HCEC 1CT (cell line): ENCODE results near the gene ARMC7.
"Not testable (repeated sequence)": the region's sequence is repeated elsewhere in the genome, so short reads cannot be mapped to it uniquely, and the experiment has no call there.

Experiments
- DNase-seq: peaks from one replicate; pipeline ENCODE4 v3.0.0-alpha.2; 2017

The ARMC7 gene

GRCh38 chr17:75102385-75102821 lies 7.4 kb upstream of the ARMC7 start:
- DNase-seq, result no peak

- DNase-seq, result no peak
These were observed 5.9 kb upstream of the ARMC7 start for GRCh38 chr17:75103601-75104554.

- DNase-seq, result no peak
These were observed 4.4 kb upstream of the ARMC7 start for GRCh38 chr17:75105126-75106080.

- no peak for DNase-seq
These were observed 1.6 kb upstream of the ARMC7 start for GRCh38 chr17:75108193-75108592.

DNA sequence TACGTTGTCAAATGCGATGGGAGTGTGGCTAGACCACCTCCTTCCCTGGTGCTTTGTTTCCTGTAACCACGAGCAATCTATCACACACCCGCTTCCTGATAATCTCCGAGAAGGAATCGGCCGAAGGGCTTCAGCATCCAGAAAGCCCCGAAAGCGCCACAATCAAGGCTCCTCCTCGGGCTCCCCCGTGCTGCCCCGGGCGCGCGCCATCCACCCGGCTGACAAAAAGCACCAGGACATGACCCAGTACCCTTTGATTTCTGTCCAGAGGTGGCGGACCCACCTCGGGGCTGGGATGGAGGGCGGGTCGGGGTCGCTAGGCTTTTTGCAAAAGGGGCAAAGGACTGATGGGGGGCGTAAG lies 743 bp upstream of the ARMC7 start:
- no peak for DNase-seq

DNA sequence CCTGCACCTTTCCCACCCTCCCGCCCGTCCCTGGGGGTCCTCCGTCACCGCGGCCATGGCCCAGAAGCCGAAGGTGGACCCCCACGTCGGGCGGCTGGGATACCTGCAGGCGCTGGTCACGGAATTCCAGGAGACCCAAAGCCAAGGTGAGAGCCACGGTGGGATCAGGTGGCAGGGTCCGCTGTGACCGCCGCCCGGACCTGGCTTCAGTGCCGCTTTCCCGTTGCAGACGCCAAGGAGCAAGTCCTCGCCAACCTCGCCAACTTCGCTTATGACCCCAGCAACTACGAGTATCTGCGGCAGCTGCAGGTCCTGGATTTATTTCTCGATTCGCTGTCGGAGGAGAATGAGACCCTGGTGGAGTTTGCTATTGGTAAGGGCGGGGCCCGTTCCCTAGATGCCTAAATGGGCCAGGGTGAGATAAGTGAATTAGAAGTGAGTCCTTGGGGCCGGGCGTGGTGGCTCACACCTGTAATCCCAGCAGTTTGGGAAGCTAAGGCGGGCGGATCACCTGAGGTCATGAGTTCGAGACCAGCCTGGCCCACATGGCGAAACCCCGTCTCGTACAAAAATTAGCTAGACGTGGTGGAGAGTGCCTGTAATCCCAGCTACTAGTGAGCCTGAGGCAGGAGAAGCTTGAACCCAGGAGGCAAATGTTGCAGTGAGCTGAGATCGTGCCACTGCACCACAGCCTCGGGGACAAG lies 617 bp downstream of the ARMC7 start:
- DNase-seq, result no peak

- no peak for DNase-seq
These were observed 2.1 kb downstream of the ARMC7 start for GRCh38 chr17:75111777-75112335.

DNA sequence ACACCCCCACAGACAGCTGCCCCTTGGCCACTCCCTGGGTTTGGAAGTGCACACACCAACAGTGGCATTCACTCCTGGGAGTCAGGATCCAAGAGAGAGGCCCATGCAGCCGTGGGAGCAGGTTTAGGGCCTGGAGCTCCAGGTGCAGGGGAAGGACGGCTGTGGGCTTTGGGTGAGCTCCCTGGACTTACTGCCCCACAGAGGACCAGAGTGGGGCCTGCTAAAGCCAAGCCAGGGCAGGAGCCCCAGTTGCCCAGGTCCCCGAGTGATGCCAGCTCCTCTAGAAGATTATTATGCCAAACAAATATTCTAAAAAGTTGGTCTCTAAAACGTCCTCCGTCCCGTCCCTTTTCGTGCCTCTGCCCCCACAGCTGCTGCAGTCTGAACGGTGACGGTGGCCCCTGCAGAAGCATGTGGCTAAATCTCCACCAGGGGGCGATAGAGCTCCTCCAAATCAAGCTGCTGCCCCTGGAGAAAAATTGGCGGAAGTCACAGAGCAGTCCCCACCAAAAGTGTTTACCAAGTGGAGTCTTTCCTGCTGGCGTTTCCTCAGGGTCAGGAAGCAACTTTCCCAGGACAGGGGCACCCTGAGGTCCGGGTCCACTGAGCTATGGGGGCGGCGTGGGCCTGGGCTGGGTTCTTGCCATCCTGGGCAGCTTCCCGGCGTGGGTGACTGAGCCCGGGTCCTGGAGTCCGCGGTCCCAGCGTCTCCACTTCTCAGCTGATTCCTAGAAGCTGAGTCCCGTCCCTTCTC lies 4.2 kb downstream of the ARMC7 start:
- DNase-seq, result peak; percentile 87

- no peak for DNase-seq
These were observed 5.0 kb downstream of the ARMC7 start for GRCh38 chr17:75114552-75115314.

DNA sequence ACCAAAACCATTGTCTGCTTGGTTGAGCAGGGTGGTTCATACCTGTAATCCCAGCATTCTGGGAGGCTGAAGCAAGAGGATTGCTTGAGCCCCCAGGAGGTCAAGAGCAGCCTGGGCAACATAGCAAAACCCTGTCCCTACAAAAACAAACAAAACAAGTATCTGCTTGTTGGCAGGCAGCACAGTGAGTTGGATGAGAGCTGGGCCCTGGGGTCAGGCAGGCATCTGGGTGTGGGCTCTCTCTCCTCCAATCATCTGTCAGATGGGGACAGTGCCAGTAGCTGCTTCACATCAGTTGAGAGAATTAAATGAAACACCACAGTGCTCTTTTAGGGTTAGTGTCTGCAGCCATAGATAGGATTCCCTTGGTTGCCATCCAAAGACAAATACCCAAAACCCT lies 5.8 kb downstream of the ARMC7 start:
- no peak for DNase-seq

DNA sequence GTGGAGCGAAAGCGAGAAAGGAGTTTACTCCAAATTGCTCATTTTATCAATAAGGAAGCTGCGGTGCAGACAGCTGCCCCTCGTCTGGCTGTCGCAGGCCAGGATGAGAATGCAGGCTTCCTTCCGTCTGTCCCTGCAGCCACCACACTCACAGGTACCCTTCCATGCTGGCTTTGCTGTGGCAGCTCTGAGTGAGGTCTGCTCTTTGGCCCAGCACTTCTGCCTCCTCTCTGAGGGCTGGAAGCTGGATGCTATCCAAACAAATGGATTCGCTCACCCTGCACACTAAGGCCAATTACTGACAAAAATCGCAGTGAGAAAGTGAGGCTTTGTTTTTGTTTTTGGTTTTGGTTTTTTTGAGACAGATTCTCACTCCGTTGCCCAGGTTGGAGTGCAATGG lies 7.0 kb downstream of the ARMC7 start:
- no peak for DNase-seq

DNA sequence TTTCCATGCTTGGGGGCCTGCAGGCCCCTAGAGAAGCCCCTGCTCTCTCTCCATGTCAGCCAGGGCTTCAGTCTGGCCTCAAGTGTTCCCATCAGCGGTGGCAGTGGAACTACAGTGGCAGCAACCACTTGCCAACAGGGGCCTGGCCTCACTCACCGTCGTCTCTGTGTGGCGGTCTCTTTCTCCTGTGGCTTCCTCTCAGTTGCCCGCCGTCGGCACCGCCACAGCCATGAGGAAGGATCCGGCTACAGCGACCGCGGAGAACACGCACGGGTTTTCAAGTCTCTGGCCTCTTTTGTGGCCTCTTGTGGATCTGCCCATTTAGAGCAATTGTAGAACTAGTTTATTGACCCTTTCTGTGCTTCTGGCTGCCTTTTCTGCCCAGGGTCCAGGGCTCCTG lies 8.5 kb downstream of the ARMC7 start:
- no peak for DNase-seq

DNA sequence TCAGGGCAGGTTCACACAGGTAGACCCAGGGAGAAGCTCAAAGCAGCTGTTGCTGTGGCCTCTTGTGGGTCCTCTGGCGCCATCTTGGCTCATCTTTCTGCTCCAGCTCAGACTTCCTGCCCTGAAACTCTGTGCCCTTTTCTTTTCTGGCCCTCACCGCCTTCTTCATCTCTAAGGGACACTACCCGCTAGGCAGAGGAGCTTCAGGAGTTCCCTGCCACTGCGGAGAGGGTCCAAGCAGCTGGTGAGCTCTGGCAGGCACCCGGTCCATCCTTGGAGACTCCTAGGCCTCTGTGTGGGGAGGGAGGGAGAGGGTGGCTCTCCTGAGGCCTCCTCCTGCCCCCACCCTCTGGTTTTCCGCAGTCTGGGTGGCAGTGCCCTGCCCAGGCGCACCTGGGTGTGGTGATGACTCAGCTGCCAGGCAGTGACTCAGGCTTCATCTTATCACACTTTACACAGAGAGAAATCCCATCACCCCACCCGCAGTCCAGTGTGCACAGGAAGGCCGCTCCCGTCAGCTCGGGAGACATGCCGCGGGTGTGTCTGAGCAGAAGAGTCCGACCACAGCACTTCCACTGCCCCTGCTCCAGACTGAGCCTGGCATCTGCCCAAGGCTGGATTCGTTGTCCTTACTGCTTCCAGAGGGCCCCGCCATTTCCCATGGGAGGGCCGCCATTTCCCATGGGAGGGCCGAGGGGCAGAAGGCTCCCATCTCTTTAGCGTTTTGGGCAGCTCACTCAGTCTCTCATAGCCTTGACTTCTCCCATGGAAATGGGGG lies 14.5 kb downstream of the ARMC7 start:
- DNase-seq, result no peak

DNA sequence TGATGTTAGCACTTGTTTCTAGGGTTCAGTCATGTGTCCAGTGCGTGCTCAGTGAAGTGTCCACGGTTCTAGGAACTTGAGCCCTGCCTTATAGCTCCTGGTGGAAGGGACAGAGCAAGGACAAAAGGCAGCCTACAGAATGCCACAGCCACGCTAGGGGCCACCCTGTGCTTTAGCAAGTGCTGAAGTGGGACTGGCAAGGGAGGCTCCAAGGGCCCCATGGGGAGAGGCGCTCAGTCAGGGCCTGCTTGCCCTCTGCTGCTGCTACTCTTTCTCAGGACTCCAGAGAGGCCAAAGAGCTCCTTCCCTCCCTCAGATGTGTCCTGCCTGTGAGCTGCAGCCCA lies 15.0 kb downstream of the ARMC7 start:
- no peak for DNase-seq

- no peak for DNase-seq
These were observed 16.2 kb downstream of the ARMC7 start for GRCh38 chr17:75125984-75126383.

DNA sequence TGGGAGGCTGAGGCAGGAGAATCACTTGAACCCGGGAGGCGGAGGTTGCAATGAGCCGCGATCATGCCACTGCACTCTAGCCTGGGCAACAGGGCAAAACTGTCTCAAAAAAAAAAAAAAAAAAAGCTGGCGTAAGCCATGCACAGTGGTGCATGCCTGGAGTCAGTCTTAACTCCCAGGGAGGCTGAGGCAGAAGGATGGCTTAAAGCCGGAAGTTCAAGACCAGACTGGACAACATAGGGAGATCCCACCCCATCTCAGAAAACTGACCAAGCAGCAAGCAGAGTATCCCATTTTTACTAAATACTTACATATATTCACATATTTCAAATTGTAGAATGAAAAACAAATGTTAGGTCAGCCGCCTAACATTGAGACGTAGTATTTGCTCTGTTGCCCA lies 17.2 kb downstream of the ARMC7 start:
- DNase-seq, result no peak

DNA sequence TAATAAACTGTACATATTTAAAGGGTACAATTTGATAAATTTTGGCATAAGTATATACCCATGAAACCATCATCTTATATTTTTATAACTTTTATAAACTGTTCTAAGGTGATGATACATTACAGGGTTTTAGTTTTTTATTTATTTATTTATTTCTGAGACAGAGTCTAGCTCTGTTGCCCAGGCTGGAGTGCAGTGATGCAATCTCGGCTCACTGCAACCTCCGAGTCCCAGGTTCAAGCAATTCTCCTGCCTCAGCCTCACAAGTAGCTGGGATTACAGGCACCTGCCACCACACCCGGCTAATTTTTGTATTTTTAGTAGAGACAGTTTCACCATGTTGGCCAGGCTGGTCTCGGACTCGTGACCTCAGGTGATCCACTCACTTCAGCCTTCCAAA lies 18.2 kb downstream of the ARMC7 start:
- DNase-seq, result not testable (repeated sequence)

DNA sequence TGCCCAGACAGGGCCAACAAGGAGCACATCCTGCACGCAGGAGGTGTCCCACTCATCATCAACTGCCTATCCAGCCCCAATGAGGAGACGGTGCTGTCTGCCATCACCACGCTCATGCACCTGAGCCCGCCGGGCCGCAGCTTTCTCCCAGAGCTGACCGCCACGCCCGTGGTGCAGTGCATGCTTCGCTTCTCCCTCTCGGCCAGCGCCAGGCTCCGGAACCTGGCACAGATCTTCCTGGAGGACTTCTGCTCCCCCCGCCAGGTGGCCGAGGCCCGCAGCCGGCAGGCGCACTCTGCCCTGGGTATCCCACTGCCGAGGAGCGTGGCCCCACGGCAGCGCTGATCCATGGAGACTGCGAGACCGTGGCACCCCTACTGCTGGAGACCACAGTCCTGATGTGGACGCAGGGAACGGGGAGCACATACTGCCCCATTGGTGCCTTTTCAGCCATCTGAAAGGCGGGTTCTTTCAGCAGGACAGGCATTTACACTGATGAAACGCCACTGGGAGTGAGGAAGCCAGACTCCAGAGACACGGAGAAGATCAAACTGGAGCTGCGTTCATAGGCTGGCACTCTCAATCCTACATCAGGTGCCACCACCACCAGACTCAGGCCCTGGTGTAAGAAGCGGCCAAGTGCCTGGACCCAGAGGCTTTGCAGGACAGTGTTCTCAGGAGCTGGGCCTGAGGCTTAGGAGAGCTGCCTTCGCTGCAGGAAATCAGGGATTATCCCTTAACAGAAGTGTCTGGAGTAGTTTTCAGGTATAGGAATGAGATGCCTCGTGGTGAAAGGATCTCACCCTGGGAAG lies 19.1 kb downstream of the ARMC7 start:
- no peak for DNase-seq

DNA sequence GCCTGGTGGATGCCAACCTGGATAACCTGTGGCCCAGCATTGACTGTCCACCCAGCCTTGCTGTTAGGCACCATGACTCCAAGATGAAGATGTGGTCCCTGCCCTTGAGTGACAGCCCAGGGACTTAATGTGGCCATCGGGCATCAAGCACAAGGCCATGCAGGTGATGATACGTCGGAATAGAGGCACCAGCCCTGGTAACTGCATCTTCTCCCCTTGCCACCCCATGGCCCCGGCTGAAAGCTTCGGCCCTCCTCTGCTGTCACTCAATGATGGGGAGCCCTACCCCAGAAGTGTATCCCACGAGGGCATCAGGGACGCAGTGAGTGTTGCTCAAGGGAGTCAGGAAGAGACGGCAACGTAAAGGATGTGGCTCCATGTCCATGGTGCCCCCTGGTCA lies 19.8 kb downstream of the ARMC7 start:
- no peak for DNase-seq
